ENCODE data around the gene BICC1.

DNA sequence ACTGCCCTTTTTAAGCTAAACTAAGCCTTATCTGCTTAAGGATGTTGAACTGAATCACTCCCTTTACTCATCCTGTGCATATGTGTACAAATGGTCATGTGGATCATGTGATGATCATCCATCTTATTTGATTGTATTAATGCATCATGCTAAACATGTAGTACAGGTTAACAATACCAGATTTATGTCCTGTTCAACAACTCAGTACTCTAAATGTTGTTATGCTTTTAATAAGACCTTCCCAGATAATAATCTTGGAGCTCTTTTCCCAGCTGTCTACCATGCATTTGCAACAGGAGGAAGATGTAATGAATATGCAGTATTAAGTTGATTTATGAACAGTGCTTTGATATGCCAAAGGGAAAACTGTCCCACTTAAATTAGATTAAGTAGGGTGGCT lies 318.0 kb downstream of the BICC1 start:
- TF ChIP-seq, protein P1, sequence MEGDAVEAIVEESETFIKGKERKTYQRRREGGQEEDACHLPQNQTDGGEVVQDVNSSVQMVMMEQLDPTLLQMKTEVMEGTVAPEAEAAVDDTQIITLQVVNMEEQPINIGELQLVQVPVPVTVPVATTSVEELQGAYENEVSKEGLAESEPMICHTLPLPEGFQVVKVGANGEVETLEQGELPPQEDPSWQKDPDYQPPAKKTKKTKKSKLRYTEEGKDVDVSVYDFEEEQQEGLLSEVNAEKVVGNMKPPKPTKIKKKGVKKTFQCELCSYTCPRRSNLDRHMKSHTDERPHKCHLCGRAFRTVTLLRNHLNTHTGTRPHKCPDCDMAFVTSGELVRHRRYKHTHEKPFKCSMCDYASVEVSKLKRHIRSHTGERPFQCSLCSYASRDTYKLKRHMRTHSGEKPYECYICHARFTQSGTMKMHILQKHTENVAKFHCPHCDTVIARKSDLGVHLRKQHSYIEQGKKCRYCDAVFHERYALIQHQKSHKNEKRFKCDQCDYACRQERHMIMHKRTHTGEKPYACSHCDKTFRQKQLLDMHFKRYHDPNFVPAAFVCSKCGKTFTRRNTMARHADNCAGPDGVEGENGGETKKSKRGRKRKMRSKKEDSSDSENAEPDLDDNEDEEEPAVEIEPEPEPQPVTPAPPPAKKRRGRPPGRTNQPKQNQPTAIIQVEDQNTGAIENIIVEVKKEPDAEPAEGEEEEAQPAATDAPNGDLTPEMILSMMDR (IDR thresholded peaks at IDR 0.05), result no peak
- TF ChIP-seq POLR2A (IDR thresholded peaks at IDR 0.05), result no peak
